AML-193 (cell line): ENCODE data around the gene HNRNPA1.
"Not testable (repeated sequence)": the region's sequence is repeated elsewhere in the genome, so short reads cannot be mapped to it uniquely, and the experiment has no call there.

Experiments used
- DNase-seq, 2 experiments: peaks; one replicate each; lab custom pipeline; 2025; lab: John Stamatoyannopoulos, UW

The HNRNPA1 gene

GRCh38 chr12:54280468-54281260, at the start of gene HNRNPA1:
Gene HNRNPA1 (plus strand): TSS chr12:54280726. CDS start chr12:54280808, 82 bp downstream.
- peak; percentile 99 for DNase-seq

DNA sequence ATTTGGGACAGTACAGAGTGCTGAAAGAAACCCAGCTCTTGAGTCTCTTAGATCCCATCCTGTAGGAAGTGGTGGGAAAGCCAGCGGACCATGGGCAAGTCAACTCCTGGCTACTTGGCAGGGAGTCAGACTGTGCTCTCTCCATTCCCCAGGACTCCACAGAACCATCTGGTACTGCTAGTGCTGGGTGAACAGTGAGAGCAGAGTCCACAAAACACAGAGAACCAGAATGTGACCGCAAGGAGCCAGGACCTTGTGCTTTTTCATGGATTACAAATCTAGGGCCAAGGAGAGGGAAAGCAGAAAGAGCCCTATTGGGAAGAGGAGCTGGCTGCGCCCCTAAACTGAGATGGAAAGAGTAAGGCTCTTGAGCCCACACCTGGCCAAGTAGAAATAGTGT, 49.3 kb upstream of the HNRNPA1 start:
- not testable (repeated sequence) for DNase-seq

- no peak for DNase-seq
Observed at GRCh38 chr12:54232790-54233189, 47.7 kb upstream of the HNRNPA1 start.

DNA sequence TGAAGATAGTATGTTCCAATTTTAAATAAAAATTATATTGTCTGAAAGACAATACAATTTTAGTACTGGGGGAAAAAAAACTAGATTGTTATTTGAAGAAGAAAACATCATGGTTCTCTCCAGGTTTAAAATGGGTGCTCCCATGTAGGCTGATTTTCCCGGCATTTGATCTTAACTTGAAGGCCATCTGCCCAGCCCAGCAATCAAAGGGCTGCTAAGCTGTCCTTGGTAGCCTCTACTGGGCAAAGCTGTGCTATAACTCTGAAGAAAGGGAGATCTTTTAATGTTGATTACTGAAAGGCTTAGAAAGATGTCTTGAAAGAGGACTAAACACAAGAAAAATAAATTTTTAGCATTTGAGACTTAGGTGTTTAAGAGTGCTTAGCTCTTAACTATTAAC, 42.0 kb upstream of the HNRNPA1 start:
- DNase-seq: no peak

GRCh38 chr12:54239620-54240019, 40.9 kb upstream of the HNRNPA1 start:
- DNase-seq: no peak

GRCh38 chr12:54240129-54240528, 40.4 kb upstream of the HNRNPA1 start:
- DNase-seq: no peak

DNA sequence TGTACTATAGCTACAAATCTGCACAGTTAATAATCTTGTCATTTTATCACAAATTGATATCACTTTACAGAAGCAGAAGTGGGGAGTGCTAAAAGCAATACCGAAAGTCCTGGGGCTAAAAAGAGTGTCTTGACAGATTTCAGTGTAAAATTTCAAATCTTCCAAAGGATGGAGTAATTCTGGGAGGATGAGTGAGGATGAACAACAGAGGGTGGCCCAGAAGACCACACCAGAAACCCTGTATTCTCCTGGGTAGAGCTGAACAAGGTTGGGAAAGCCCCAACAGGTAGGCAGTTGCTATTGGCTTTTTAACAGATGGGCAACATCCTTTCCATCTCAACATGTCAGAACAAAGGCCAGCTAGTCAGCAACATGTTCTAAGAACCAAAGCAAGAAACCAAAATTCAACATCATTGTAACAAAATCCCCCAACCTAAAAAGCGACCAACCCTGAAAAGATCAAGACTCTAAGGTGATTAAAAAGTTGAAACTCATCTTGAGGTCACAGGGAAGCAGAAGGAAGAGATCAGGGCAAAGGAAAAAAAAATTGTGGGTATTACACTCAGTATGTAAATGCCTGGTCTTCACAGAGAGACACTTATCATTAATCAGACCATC, 39.4 kb upstream of the HNRNPA1 start:
- DNase-seq: no peak

- DNase-seq: no peak
Observed at GRCh38 chr12:54246011-54246641, 34.4 kb upstream of the HNRNPA1 start.

GRCh38 chr12:54249489-54249888, 31.0 kb upstream of the HNRNPA1 start:
- no peak for DNase-seq

DNA sequence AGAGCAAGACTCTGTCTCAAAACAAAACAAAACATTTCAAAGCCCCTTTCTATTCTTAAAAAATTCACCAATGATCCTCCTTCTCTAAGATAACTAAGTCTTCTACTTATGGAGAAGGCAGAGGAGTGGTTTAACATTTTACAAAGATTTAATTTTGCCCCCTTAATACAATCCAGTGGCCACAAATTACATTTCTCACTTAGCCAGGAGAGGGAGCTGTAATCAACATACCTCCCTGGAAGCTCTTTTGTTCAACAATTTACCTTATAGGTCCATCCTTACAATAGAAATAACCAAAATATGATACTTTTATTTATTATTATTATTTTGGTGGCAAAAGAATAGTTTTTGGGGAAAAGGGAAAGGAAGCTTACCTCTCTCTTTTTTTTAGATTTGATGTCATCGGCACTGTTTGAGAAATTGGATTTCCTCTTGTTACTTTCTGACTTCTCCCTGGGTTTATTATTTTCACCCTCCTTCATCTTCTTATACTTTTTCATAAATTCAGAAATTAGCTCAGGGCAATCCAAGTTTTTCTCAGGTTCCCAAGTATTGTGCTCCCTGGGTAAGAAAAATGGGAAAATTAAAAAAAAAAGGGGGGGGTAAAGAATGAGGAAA, 28.8 kb upstream of the HNRNPA1 start:
- peak; percentile 55 for DNase-seq

- no peak for DNase-seq
Observed at GRCh38 chr12:54253240-54253639, 27.3 kb upstream of the HNRNPA1 start.

DNA sequence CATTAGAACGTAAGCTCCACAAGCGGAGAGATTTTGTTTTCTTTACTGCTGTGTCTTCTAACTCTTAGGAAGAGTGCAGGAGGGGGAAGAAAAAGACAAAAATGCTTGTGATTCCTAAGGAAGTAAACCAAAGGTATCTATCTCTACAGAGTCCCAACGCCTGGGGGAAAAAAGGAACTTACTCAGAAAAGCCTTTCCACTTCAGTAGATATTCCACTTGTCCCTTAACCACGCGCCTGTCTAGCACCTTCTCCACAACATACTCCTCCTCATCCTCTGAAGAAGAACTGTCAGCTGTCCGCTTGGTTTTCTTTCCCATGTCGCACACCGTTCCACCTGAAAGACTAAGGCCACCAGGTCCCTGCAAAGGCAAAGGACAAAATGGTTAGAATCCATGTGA, 23.2 kb upstream of the HNRNPA1 start:
- DNase-seq: no peak

DNA sequence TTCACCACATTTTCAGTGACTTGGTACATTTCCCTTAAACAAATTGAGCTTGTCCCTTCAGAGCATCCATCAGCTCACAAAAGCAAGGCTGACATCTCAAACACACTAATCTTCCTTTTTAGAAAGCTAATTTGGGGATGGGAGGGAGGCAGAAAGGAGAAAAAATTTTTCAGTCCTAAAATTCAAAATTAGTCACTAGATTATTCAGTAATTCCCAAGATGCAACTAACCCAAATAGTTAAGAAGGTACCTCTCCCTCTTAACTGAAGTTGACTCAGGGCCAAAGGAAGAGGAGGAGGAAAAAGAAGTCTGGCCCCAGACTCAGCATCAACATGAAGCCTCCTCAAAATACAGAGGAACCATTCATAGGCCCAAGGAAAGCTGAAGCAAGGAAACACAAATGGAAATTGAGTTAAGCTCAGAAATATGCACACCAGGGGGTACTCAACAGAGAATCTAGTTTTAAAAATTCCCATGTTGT, 22.3 kb upstream of the HNRNPA1 start:
- DNase-seq: no peak

GRCh38 chr12:54259194-54260011, 21.1 kb upstream of the HNRNPA1 start:
- DNase-seq: no peak

- DNase-seq: no peak
Observed at GRCh38 chr12:54261815-54262402, 18.6 kb upstream of the HNRNPA1 start.

- no peak for DNase-seq
Observed at GRCh38 chr12:54262403-54262925, 18.1 kb upstream of the HNRNPA1 start.

DNA sequence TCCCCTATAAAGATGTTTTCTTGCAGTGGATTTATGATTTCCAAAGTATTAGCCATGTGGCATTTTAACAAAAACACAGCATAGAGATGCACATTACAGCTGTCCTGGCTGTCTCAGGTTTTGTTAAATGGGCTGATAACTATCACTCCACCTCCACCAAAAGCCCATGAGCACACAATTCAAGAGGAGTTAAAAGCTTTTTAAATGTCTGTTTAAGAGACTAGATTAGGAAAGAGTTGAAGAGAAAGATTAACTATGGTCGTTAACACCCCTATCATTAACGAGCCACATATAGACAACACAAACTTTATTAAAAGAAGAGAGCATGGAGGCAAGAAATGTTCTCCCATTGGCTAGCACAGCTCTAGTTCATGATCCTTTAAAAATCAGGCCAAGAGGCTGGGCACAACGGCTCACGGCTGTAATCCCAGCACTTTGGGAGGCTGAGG, 15.1 kb upstream of the HNRNPA1 start:
- DNase-seq: no peak

GRCh38 chr12:54266852-54267251, 13.7 kb upstream of the HNRNPA1 start:
- no peak for DNase-seq

DNA sequence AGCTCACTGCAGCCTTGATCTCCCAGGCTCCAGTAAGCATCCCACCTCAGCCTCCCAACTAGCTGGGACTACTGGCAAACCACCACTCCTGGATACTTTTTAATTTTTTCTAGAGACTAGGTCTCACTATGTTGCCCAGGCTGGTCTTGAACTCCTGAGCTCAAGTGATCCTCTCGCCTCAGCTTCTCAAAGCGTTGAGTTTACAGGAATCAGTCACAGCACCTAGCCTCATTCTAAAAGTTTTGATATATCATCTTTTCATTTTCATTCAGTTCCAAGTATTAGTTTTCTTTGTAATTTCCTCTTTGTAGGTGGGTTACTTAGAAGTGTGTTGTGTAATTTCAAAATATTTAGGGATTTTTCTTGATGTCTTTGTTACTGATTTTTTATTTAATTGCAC, 10.2 kb upstream of the HNRNPA1 start:
- DNase-seq: no peak

DNA sequence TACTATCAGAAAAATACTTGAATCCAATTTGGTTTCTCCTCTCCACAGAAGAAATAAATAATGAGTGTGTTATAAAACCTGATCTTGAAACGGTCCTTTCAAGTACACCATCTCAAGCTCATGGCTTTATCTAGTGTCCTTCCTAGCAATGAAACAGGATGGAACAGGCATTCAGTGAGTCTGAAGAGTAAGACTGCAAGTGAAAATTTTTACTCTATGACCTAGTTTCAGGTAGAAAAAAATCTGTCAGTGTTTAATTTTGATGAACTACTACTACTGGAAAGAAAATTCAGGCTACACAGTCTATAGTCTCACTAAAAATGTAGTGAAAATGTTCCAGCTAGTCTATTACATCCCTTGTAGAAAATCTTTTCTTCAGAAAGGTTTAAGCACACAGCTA, 8.3 kb upstream of the HNRNPA1 start:
- no peak for DNase-seq

- DNase-seq: no peak
Observed at GRCh38 chr12:54273981-54274380, 6.5 kb upstream of the HNRNPA1 start.
